GM10847 (cell line): ENCODE data around the gene NCOA3.

ENCODE experiments used
- POLR2A ChIP-seq: IDR thresholded peaks from 2 replicates; pipeline ENCODE4 v1.6.1; 2011; ENCODE audit not compliant: insufficient read length; ENCODE audit errors: extremely low read depth

NCOA3 gene

GRCh38 chr20:47466213-47466612 is 35.5 kb upstream of the NCOA3 start:
- TF ChIP-seq POLR2A: no peak

GRCh38 chr20:47466704-47467459 is 34.8 kb upstream of the NCOA3 start:
- TF ChIP-seq POLR2A: no peak

- TF ChIP-seq POLR2A: no peak
Observed at GRCh38 chr20:47468290-47469050, 33.2 kb upstream of the NCOA3 start.

GRCh38 chr20:47475419-47476044 is 26.2 kb upstream of the NCOA3 start:
- TF ChIP-seq POLR2A: no peak

GRCh38 chr20:47476452-47476851 is 25.2 kb upstream of the NCOA3 start:
- TF ChIP-seq POLR2A: no peak

GRCh38 chr20:47479093-47479492 is 22.6 kb upstream of the NCOA3 start:
- TF ChIP-seq POLR2A: no peak

GRCh38 chr20:47479506-47479905 is 22.2 kb upstream of the NCOA3 start:
- TF ChIP-seq POLR2A: no peak

- no peak for TF ChIP-seq POLR2A
Observed at GRCh38 chr20:47480239-47480638, 21.4 kb upstream of the NCOA3 start.

GRCh38 chr20:47480705-47481104 is 21.0 kb upstream of the NCOA3 start:
- TF ChIP-seq POLR2A: no peak

GRCh38 chr20:47481330-47482216 is 20.1 kb upstream of the NCOA3 start:
- no peak for TF ChIP-seq POLR2A

- TF ChIP-seq POLR2A: no peak
Observed at GRCh38 chr20:47482705-47483104, 19.0 kb upstream of the NCOA3 start.

- no peak for TF ChIP-seq POLR2A
Observed at GRCh38 chr20:47484303-47484702, 17.4 kb upstream of the NCOA3 start.

- TF ChIP-seq POLR2A: no peak
Observed at GRCh38 chr20:47487175-47487917, 14.3 kb upstream of the NCOA3 start.

GRCh38 chr20:47489448-47489872 is 12.2 kb upstream of the NCOA3 start:
- TF ChIP-seq POLR2A: no peak

- TF ChIP-seq POLR2A: no peak
Observed at GRCh38 chr20:47490795-47491194, 10.9 kb upstream of the NCOA3 start.

- TF ChIP-seq POLR2A: no peak
Observed at GRCh38 chr20:47492284-47492683, 9.4 kb upstream of the NCOA3 start.
